Nephron (organoid): ENCODE data around the gene GP9.
A peak's percentile ranks its signal among the peaks of the same experiment; 100 is the strongest.

ENCODE experiments used
- H3K27ac Mint-ChIP-seq, 3 experiments: 2 replicates each; pipeline ENCODE4 v1.8.0; 2020; ENCODE audit warnings: mixed read lengths in 3 of 3, mild to moderate bottlenecking in 2 of 3, moderate library complexity in 1 of 3
- H3K27me3 Mint-ChIP-seq: 2 replicates; pipeline ENCODE4 v1.8.0; 2021; ENCODE audit warnings: low read depth, mild to moderate bottlenecking, moderate library complexity, mixed read lengths
- H3K36me3 Mint-ChIP-seq: 2 replicates; pipeline ENCODE4 v1.8.0; 2020; ENCODE audit warnings: low read depth, mixed read lengths
- H3K4me1 Mint-ChIP-seq: 2 replicates; pipeline ENCODE4 v1.8.0; 2020; ENCODE audit warnings: mixed read lengths
- H3K4me3 Mint-ChIP-seq, 3 experiments: 2 replicates each; pipeline ENCODE4 v1.8.0; 2020; ENCODE audit warnings: mild to moderate bottlenecking in 3 of 3, mixed read lengths in 3 of 3, moderate library complexity in 2 of 3
- H3K9me3 Mint-ChIP-seq: 2 replicates; pipeline ENCODE4 v1.8.0; 2020; ENCODE audit warnings: mixed read lengths
- CTCF ChIP-seq, 3 experiments: fragments of 200-600 bp; sonication (generic); IDR thresholded peaks; one replicate each; pipeline ENCODE4 v1.5.0; 2021; ENCODE audit warnings: antibody characterized with exemption in 3 of 3; ENCODE audit not compliant: unreplicated experiment in 3 of 3

The GP9 gene

GRCh38 chr3:129040039-129040336 is 20.6 kb upstream of the GP9 start:
- TF ChIP-seq CTCF (IDR thresholded peaks at IDR 0.05; ENCODE audit: unreplicated experiment in 3 of 3) = no peak
- H3K36me3 Mint-ChIP-seq = no peaks in the 10 kb centered on the region
- peaks cover 25% of the 10 kb centered on the region for H3K9me3 Mint-ChIP-seq
- no peak overlapping the region for H3K4me3 Mint-ChIP-seq
- H3K4me1 Mint-ChIP-seq = peaks cover 9% of the 10 kb centered on the region
- H3K27me3 Mint-ChIP-seq = peaks cover 6% of the 10 kb centered on the region
- H3K27ac Mint-ChIP-seq = peak overlapping the region in 1 of 3 experiments; percentile 14

GRCh38 chr3:129040579-129041300 is 19.8 kb upstream of the GP9 start:
- Mint-ChIP-seq H3K4me3 (no peak overlapping the region), H3K27me3 (peaks cover 6% of the 10 kb centered on the region), H3K27ac (no peak overlapping the region), H3K36me3 (no peaks in the 10 kb centered on the region), H3K9me3 (peaks cover 25% of the 10 kb centered on the region), H3K4me1 (peaks cover 5% of the 10 kb centered on the region)
- no peak for TF ChIP-seq CTCF (IDR thresholded peaks at IDR 0.05; ENCODE audit: unreplicated experiment in 3 of 3)

- H3K4me1 Mint-ChIP-seq = no peaks in the 10 kb centered on the region
- H3K27me3 Mint-ChIP-seq = peaks cover 4% of the 10 kb centered on the region
- TF ChIP-seq CTCF (IDR thresholded peaks at IDR 0.05; ENCODE audit: unreplicated experiment in 3 of 3) = no peak
- H3K9me3 Mint-ChIP-seq = peaks cover 34% of the 10 kb centered on the region
- H3K4me3 Mint-ChIP-seq = no peak overlapping the region
- H3K36me3 Mint-ChIP-seq = no peaks in the 10 kb centered on the region
- H3K27ac Mint-ChIP-seq = no peak overlapping the region
Observed at GRCh38 chr3:129045675-129046036, 14.9 kb upstream of the GP9 start.

GRCh38 chr3:129046037-129046731 is 14.4 kb upstream of the GP9 start:
- Mint-ChIP-seq H3K27me3 (peaks cover 4% of the 10 kb centered on the region), H3K4me3 (no peak overlapping the region), H3K27ac (no peak overlapping the region), H3K4me1 (no peaks in the 10 kb centered on the region), H3K36me3 (no peaks in the 10 kb centered on the region), H3K9me3 (peaks cover 34% of the 10 kb centered on the region)
- TF ChIP-seq CTCF (IDR thresholded peaks at IDR 0.05; ENCODE audit: unreplicated experiment in 3 of 3) = no peak

- no peak for TF ChIP-seq CTCF (IDR thresholded peaks at IDR 0.05; ENCODE audit: unreplicated experiment in 3 of 3)
- no peak overlapping the region for H3K4me3 Mint-ChIP-seq
- peaks cover 33% of the 10 kb centered on the region for H3K9me3 Mint-ChIP-seq
- peaks cover 4% of the 10 kb centered on the region for H3K4me1 Mint-ChIP-seq
- H3K36me3 Mint-ChIP-seq = no peaks in the 10 kb centered on the region
- H3K27ac Mint-ChIP-seq = no peak overlapping the region
- peaks cover 4% of the 10 kb centered on the region for H3K27me3 Mint-ChIP-seq
Observed at GRCh38 chr3:129046732-129047552, 13.6 kb upstream of the GP9 start.
